Germinal center (tissue), 1 donor: ENCODE results near the gene EIF1.
"Not testable (repeated sequence)": the region's sequence is repeated elsewhere in the genome, so short reads cannot be mapped to it uniquely, and the experiment has no call there.

Source experiments
- DNase-seq: peaks from one replicate; pipeline ENCODE4 v3.0.0; 2012; ENCODE audit warnings: mixed read lengths, low spot score

Gene EIF1

DNA sequence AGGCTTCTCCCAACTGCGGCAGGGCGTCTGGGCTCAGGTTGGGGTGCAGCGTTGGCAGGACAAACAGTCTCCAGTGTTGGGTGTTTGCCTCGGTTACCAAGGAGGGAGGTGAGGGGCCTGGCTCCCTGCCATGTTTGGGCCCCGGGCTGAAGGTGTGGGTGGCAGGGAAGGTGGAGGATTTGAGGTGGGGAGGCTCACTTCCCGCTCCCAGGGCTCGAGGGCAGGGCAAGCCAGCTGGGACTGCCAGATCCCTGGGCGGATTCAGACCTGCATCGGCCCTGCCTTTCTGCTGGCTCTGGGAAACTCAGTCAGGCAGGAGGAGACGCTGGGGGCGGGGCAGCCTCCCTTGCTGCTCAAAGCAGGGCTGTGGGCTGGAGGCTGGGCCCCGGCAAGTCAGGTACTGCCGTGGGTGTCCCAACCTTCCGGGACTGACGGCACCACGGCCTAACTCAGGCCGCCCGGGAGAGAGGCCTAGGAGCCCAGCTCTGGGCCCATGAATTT, 33.0 kb upstream of the EIF1 start:
- DNase-seq, result no peak

DNA sequence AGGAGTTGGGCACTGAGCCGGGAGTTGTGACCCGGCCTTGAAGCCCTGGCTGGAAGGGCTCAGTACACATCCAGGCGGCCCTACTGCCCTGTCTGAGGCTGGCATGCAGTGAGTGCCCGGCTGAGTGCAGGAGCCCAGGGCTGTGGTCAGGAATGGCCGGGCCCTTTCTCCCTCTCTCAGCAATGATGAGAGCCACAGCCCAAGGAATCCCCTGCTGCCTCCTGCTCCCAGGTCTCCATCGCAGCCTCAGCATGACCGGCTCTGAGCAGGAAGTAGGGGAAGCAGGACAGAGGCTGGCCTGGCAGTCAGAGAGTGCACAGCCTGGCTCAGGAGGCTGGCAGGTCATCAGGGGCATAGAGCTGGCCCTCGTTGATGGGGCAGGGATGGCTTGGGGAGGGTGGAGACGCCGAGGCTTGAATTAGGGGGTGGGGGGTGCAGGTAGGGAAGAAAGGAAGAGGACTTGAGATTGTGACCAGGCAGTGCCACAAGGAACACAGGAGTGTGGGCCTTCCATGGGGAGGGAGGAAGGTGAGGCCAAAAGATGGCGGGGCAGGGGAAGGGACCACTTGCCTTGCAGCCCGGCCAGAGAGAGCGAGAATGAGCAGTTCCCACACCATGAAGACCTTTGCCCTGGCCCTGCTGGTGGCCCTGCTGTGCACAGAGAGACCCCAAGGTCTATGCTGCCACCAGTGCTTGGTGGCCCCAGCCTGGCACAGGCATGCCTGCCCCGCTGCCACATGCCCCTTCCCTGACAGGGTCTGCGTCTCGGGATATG, 32.2 kb upstream of the EIF1 start:
- DNase-seq, result no peak

DNA sequence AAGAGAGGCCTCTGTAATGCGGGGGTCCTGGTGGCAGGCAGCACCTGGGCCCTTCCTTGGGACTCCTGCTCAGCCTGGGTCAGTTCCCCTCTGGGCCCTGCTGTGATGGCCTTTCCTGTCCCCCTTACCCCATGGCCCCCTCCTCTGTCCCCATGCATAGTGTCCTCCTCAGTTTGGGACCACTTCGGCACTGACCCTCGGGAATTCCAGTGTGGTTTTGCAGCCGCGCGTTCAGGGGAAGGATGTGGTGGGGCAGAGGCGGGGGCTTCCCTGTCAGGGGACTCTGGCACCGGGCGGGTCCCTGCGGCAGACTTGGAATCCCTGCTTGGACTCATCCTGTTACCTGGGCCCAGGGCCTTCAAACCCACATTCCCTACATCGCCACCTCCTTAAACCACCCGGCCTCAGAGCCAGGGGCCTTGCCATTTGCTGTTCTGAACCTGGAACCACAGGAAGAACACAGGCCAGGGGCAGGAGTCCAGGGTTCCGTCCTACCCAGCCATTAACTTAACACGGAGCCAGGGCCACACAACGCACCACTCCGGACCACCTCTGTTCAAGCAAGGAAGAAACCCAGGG, 31.4 kb upstream of the EIF1 start:
- DNase-seq, result no peak

DNA sequence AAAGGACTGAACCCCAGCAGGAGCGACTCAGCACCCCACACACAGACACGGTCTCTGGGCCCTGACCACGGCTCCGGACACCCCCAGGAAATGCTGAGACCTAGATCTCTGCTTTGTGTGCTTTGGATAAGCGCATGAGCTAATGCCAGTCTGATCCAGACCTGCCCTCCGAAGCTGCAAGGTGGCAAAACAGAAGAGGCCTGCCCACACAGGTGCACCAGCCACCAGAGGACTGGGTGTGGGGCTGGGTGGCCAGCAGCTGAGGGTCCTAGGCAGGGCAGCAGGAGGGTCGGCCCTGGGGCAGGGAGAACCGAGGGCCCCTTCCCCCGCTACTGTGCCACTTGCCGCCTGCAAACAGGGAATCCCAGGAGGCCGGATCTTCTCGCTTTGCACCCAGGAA, 30.7 kb upstream of the EIF1 start:
- no peak for DNase-seq

DNA sequence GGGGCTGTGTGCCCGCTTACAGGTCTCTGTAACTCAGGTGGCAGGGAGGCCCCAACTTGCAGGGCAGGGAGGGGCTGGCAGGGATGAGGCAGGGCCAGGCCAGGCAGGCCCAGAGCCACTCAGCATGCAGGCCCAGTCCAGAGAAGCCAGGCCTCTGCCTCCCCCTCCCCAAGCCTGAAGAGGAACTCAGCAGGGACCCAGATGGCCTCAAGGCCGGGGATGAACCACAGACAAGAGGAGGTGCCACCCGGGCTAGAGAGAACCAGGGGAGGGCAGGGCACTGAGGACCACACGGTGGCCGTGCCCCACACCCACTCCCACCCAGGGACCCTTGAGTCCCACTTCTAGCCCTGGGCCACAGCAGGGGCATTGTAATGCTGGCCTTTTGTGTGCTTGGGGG, 29.8 kb upstream of the EIF1 start:
- DNase-seq, result no peak

DNA sequence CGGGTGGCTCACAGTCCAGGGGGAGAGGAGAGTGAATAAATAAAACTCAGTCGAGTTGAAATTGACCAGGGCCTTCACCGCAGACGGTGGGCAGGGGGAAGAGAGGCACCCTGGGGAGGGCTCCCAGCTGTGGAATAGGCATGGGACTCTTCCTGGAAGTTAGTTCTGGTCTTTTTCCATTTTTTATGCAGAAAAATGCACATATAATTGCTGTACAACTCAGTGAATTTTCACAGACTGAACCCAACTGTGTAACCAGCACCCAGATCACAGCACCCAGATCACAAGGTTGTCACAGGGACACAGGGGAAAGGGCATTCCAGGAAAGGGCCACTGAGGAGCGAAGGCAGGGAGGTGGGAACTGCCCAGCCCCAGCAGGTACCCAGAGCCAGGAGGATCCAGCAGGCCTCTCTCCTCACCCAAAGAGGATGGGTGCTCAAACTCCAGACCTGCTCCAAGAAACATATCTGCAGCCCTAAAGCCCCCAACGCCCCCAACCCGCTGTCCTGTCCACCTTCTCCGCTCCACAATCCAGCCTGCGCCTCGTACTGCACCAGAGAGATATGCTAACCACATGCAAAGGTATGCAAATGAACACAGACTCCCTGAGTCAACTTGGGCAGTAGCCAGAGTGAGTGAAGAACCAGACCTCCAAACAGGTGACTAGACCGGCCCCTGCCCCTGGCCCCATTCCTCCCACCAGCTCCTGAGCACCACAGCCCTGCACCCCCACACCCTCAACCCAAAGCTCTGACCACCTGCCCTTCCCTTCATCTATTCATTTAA, 29.1 kb upstream of the EIF1 start:
- no peak for DNase-seq

DNA sequence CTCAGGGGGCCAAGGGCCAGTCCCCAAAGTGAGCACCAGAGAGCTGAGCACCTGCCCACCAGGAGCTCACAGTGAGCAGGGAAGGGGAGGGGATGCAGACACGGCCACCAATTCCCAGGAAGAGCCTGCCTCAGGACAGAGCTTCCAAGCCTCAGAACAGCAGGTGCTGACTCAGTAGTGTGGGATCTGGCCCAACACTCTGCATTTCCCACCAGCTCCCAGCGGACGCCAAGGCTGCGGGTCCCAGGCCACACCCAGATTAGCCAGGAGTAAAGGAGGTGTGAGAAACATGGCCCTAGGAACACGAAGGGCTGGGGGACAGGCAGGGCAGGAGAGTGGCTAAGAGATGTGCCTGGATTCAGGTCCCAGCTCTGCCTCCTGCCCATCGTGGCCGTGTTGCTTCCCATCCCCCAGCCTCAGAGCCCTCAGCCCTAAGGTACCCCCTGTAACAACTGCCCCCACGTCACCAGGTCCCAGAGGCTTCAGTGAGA, 28.4 kb upstream of the EIF1 start:
- no peak for DNase-seq

DNA sequence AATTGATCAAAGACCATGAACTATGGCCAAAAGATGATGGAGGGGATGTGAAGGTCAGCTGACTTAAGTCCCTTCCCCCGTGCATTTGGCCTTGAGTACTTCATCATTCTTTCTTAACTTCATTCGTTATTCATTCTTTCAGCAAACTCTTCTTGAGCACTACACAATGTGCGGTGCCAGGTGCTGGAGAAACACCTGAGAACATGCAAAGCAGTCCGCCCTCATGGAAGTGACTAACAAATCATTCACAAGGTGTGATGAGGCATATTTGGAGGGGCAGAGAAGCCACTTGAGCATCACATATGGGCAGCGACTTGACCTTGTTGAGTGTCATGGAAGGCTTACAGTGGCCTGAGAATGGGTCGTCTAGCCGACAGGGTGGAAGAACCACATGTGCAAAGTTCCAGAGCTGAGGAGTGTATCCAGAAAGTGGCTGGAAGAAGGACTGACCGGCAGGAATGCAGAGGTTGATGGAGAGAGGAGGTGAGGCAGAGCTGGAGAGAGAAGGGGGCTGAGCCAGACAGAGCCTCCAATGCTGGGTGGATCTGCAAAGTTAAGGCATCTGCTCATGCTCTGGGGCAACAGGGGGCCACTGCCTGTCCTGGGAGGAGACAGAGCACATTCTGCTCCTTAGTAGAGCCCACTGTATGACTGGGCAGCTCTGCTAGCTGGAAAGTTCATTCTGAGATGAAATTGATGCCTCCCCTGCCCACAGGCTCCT, 25.1 kb upstream of the EIF1 start:
- DNase-seq, result no peak

DNA sequence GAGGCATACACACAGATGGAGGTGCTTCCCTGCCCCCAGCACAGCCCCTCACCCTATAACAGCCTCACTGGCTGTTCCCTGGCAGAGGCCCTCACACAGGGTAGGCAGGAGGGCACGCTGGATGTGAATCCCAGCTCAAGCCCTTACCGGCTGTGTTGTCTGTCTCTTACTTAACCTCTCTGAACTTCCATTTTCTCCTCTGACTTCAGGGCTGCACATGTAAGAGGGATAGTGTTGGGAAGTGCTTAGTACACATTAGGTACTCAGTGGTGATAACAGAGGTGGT, 24.6 kb upstream of the EIF1 start:
- no peak for DNase-seq

DNA sequence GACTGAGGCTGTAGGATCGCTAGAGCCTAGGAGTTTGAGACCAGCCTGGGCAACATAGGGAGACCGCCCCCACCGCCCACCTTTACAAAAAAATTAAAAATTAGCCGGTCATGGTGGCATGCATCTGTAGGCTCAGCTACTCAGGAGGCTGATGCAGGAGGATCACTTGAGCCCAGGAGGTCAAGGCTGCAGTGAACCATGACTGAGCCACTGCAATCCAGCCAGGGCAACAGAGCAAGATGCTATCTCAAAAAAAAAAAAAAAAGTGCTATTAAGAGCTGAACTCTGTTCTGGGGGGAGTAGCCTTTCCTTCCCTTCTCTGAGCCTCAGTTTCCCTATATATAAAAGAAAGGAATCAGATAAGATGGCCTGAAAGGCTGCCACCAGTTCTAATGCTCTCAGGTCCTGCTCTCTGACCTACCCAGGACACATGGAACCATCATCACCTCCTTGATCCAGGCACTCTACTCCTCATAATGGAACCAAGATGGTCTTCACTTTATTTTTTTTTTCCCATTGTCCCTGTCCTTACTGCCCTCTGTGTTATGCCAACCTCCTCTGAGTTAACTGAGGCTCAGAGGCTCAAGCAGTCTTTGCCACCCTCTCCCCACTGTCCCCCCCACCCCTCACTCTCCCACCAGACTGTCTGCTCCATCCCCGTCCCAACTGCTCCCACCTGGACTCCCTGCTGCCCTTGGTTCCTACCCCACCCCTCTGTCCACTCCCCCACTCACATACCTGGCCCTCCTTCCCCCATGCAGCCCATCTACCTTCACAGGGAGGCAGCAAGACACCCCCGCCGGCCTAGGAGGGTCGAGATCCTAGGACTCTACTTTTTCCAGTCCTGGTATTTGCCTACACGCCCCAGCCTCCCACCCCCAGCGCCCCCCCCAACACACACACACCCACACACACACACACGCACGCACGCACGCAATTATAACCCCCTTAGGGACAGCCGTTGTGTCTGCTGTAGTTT, 23.8 kb upstream of the EIF1 start:
- no peak for DNase-seq

DNA sequence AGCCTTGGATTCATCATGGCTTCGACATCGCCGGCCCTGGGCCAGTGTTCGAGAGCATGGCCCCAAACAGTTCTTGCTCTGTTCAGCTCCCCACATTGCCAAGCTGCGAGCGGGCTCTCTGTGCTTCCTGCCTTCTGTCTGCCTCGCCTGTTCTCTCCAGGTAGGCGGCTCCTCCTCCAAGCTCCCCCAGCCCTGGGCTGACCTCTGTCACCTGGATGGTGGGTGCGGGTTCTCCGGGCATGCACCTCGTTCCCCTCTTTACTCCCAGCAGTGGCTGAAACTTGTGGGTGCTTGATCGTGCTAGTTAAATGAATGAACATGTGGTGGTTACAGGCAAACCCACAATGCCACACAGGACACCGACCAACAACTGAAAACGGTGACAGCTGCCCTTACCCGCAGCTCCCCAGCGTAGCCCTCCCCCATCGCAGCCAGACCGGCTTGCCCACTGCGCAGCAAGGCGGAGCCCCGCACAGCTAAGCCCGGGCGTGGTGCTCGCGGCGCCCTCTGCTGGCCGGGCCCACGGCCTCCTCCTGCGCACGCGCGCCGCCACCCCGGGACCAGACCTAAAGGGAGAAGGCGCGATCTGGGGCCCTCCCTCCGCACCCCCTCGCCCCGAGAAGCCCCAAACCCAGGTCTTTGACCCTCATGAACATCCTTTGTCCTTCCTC, 23.0 kb upstream of the EIF1 start:
- peak; percentile 96 for DNase-seq

DNA sequence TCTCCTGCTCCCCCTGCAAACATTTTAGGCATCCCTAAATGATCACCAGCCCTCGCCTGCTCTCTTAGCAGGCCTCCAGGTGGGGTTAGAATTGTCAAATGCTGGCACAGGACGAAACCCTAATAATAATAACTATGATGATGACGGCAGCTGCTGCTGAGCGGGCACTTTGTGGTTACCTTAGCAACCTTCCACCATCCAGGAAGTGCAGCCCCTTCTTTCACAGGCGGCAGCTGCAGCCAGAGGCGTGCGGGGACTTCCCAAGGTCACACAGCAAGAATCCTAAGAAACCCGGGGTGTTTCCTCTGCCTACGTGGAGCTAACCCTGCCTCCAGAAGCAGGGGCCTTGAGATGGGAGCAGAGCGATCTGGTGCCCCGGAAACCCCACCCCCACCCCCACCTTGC, 22.4 kb upstream of the EIF1 start:
- DNase-seq, result peak; percentile 78

DNA sequence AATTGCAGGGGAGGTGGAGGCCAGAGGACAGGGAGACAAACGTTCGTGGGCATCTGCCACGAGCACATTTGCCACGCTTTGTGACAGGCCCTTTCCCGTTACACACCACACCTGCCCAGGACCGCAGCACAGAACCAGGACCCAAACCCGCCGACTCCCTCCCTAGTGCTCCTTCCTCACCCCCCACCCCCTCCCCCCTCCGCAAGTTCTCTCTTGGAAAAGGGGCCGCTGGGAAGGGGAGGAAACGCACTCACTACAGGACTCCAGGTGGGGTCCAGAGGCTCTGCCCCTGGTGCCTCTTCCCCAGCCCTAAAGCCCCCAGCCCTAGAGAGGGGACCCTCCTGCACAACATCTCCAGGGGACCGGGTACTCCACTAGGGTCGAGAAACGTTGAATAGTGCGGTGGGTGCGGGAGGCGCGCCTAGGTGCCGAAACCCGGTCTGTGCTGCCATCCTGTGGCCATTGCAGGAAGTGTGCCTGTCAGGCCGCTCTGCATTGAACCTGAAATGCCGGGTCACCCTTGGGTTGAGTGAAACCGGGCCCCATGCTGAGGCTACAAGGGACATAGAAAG, 21.9 kb upstream of the EIF1 start:
- peak; percentile 86 for DNase-seq

DNA sequence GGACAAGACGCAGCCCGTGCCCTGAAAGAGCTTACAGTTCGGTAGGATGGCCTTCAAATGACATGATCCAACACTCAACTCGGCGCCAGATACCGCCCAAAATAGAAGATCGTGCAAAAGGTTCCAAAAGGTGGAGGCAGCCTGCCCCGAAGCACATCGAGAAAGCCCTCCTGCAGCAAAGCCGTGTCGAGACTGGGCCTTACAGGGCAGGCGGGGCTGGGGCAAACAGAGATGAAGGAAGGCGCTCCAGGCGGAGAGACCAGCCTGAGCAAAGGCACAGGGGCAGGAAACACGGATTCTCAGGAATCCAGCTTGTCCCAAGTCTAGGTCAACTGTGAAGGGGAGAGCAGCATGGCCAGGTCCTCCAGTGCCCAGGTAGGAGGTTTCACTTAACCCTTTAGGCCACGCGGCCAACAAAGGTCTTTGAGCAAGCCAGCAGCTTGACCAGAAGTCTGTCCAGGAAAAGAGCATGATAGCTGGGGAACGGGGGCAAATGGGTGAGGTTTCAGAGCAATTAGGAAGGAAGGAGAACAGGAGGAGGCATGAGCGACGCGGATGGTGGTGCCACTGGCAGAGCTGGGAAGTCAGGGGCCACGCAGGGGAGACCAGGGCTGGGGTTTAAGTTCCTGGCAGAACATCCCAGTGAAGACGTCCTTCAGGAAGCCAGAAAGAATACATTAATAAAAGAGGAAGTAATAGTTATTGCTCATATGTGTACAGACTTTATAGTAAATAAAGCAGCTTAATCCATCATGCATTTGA, 21.2 kb upstream of the EIF1 start:
- no peak for DNase-seq

DNA sequence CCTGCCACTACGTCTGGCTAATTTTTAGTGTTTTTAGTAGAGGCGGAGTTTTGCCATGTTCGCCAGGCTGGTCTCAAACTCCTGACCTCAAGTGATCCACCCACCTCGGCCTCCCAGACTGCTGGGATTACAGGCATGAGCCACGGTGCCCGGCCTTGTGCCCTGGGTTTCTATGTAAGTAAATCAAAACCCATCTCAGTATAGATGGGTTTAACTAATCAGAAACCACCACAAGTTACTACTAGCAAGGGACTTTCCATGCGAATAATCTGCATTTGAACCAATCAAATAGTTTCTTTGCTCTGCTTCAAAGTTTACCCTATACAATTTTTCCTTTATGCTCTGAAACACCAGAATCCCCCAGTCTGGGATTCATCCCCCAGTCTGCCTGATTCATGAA, 16.5 kb upstream of the EIF1 start:
- DNase-seq, result no peak

DNA sequence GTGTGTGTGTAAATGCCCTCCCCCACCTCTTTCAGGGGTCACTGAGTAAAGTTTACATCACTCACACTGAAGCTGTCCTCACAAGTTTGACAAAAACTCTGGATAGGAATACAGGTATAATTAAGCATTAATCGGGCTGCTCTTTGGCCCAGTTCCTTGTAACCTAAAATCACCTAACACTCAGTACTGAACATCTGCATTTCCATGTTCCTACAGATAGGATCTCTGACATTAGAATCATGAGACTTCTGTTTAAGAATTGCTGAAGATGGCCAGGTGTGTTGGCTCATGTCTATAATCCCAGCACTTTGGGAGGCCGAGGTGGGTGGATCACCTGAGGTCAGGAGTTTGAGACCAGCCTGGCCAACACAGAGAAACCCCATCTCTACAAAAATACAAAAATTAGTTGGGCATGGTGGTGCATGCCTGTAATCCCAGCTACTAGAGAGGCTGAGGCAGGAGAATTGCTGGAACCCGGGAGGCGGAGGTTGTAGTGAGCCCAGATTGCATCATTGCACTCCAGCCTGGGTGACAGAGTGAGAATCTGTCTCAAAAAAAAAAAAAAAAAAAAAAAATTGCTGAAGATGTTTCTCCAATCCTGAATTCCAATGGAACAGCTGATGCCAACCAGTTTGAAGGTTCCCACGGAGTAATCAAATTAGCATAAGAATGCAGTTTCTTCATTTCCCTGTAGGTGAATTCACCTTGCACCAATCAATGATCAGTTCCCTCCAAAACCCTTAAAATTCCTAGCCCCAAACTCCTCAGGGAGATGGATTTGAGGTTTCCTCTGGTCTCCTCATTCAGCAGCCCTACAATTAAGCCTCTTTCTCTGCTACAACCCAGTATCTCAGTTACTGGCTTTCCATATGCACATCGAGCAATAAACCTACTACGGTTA, 13.3 kb upstream of the EIF1 start:
- not testable (repeated sequence) for DNase-seq

DNA sequence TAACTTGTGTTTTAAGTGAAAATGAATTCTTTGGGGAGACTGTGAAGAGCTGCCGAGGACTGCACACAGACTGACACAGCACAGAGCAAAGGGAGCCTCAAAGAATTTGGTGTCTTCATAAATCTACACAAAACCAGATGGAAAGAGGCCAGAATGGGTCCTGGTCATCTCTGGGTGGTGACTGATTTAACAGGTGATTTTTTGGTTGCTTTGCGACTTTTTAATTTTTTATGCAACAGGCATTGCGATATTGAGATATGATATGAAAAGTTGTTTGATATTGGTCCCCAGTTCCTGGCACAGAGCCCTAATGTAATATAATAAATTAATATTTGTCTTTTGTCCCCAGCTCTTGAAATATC, 12.6 kb upstream of the EIF1 start:
- no peak for DNase-seq

DNA sequence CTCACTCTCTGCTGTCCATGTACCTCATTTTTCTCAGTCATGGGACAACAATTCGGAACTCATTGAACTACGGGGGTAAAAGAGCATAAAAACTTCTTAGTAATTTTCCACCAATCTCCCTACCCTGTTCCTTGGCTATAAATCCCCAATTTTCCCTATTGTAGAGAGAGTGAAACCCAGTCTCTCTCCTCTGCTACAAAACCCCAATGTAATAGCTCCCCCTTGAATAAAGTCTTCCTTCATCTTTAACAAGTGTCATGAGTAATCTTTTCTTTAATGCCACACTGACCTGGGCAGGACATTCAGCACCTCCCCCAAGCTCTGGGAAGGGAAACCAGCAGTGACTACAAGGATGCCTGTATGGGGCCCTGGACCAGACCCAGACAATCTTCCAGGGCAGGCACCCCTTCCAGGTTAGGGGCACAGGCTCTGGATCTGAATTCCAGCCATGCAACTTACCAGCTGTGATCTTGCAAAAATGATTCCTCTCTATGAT, 10.2 kb upstream of the EIF1 start:
- no peak for DNase-seq
